ENCODE results near the gene SHROOM3. TPM values are rescaled to one million over a fixed set of nuclear protein-coding genes. Genes with fewer than 3 reads are reported as not detected.
"Not testable (repeated sequence)": the region's sequence is repeated elsewhere in the genome, so short reads cannot be mapped to it uniquely, and the experiment has no call there.

SHROOM3 gene
- total RNA-seq, 1 donor from 2014 or later, result 0.55 TPM

- Mint-ChIP-seq H3K27ac (no peak overlapping the region), H3K4me3 (no peak overlapping the region), H3K27me3 (no peaks in the 10 kb centered on the region), H3K4me1 (peaks cover 15% of the 10 kb centered on the region), H3K36me3 (ENCODE audit: low read depth) (no peaks in the 10 kb centered on the region), H3K9me3 (peaks cover 2% of the 10 kb centered on the region)
- CTCF ChIA-PET, result no interaction called here
- no peak for ATAC-seq (ENCODE audit: low read depth)
- POLR2A ChIA-PET, result no interaction called here
- intact Hi-C loops (cut with micrococcal nuclease), result no loop called here
- no peak for DNase-seq
- no peak for TF ChIP-seq CTCF (IDR thresholded peaks at IDR 0.05)
Measured at GRCh38 chr4:76720121-76720520, 285.1 kb downstream of the SHROOM3 start.

- H3K4me3 Mint-ChIP-seq; H3K36me3 Mint-ChIP-seq (ENCODE audit: low read depth); CTCF ChIA-PET; H3K9me3 Mint-ChIP-seq; DNase-seq; H3K4me1 Mint-ChIP-seq; ATAC-seq (ENCODE audit: low read depth); H3K27ac Mint-ChIP-seq; H3K27me3 Mint-ChIP-seq; intact Hi-C loops (cut with micrococcal nuclease); POLR2A ChIA-PET: not testable (repeated sequence)
Measured at GRCh38 chr4:76722146-76722545, 287.1 kb downstream of the SHROOM3 start.

- TF ChIP-seq CTCF (IDR thresholded peaks at IDR 0.05), result no peak
- intact Hi-C loops (cut with micrococcal nuclease), result no loop called here
- Mint-ChIP-seq H3K36me3 (ENCODE audit: low read depth) (no peaks in the 10 kb centered on the region), H3K4me1 (no peaks in the 10 kb centered on the region), H3K4me3 (no peak overlapping the region), H3K9me3 (peaks cover 2% of the 10 kb centered on the region), H3K27ac (no peak overlapping the region), H3K27me3 (peaks cover 5% of the 10 kb centered on the region)
- ChIA-PET POLR2A (no interaction called here), CTCF (no interaction called here)
- DNase-seq (no peak), ATAC-seq (ENCODE audit: low read depth) (no peak)
Measured at GRCh38 chr4:76722838-76723237, 287.8 kb downstream of the SHROOM3 start.

- no peaks in the 10 kb centered on the region for H3K36me3 Mint-ChIP-seq (ENCODE audit: low read depth)
- POLR2A ChIA-PET, result no interaction called here
- TF ChIP-seq CTCF (IDR thresholded peaks at IDR 0.05), result no peak
- ATAC-seq (ENCODE audit: low read depth), result no peak
- peaks cover 5% of the 10 kb centered on the region for H3K27me3 Mint-ChIP-seq
- CTCF ChIA-PET, result no interaction called here
- H3K27ac Mint-ChIP-seq, result no peak overlapping the region
- no peak for DNase-seq
- H3K4me1 Mint-ChIP-seq, result no peaks in the 10 kb centered on the region
- intact Hi-C loops (cut with micrococcal nuclease), result no loop called here
- no peak overlapping the region for H3K4me3 Mint-ChIP-seq
- peaks cover 2% of the 10 kb centered on the region for H3K9me3 Mint-ChIP-seq
Measured at GRCh38 chr4:76723373-76723772, 288.3 kb downstream of the SHROOM3 start.

GRCh38 chr4:76723924-76724323, 288.9 kb downstream of the SHROOM3 start:
- Mint-ChIP-seq H3K9me3 (peaks cover 2% of the 10 kb centered on the region), H3K4me3 (no peak overlapping the region), H3K27ac (no peak overlapping the region), H3K27me3 (peaks cover 5% of the 10 kb centered on the region), H3K36me3 (ENCODE audit: low read depth) (no peaks in the 10 kb centered on the region), H3K4me1 (no peaks in the 10 kb centered on the region)
- POLR2A ChIA-PET, result no interaction called here
- TF ChIP-seq CTCF (IDR thresholded peaks at IDR 0.05), result no peak
- ATAC-seq (ENCODE audit: low read depth) (no peak), DNase-seq (no peak)
- intact Hi-C loops (cut with micrococcal nuclease), result no loop called here
- CTCF ChIA-PET, result no interaction called here

GRCh38 chr4:76725039-76725438, 290.0 kb downstream of the SHROOM3 start:
- DNase-seq, result no peak
- TF ChIP-seq CTCF (IDR thresholded peaks at IDR 0.05), result no peak
- H3K27me3 Mint-ChIP-seq, result peaks cover 5% of the 10 kb centered on the region
- H3K4me3 Mint-ChIP-seq, result no peak overlapping the region
- H3K27ac Mint-ChIP-seq, result no peak overlapping the region
- intact Hi-C loops (cut with micrococcal nuclease), result no loop called here
- ChIA-PET CTCF (no interaction called here), POLR2A (no interaction called here)
- H3K36me3 Mint-ChIP-seq (ENCODE audit: low read depth), result no peaks in the 10 kb centered on the region
- ATAC-seq (ENCODE audit: low read depth), result no peak
- no peaks in the 10 kb centered on the region for H3K4me1 Mint-ChIP-seq
- H3K9me3 Mint-ChIP-seq, result peaks cover 2% of the 10 kb centered on the region

Measured in activated B cell treated with CpG ODN at 0.5 μM for 24 hours (primary cell).